Neural cell (in vitro differentiated cells): ENCODE measurements around the gene SPACA5. TPM values are rescaled to one million over a fixed set of nuclear protein-coding genes. Genes with fewer than 3 reads are reported as not detected.

Source experiments
- H2AFZ ChIP-seq: fragments of 200-600, 300-800 bp; sonication (generic), shearing (Covaris generic); 2 replicates; pipeline ENCODE4 v1.6.0; 2014; ENCODE audit warnings: low read depth, mild to moderate bottlenecking, antibody characterized with exemption, low read length, moderate library complexity
- H3F3A ChIP-seq: fragments of 200-600 bp; shearing (Covaris generic); 2 replicates; pipeline ENCODE4 v1.6.1; 2016; ENCODE audit warnings: mild to moderate bottlenecking, moderate library complexity, mixed read lengths, antibody characterized with exemption, low read length; ENCODE audit not compliant: insufficient read depth, poor library complexity, severe bottlenecking
- H3K27ac ChIP-seq: fragments of 200-600, 300-800 bp; sonication (generic), shearing (Covaris generic); 2 replicates; pipeline ENCODE4 v1.5.1; 2014; ENCODE audit warnings: mild to moderate bottlenecking, low read length, moderate library complexity
- H3K27me3 ChIP-seq: fragments of 300-800, 200-600 bp; sonication (generic), shearing (Covaris generic); 2 replicates; pipeline ENCODE4 v1.6.0; 2014; ENCODE audit warnings: mild to moderate bottlenecking, low read depth, low read length, moderate library complexity; ENCODE audit not compliant: insufficient read depth
- H3K36me3 ChIP-seq: fragments of 300-800, 200-600 bp; sonication (generic), shearing (Covaris generic); 2 replicates; pipeline ENCODE4 v1.5.1; 2014; ENCODE audit warnings: mild to moderate bottlenecking, antibody characterized with exemption, low read length, moderate library complexity; ENCODE audit not compliant: insufficient read depth
- H3K4me2 ChIP-seq: fragments of 300-800, 200-600 bp; sonication (generic), shearing (Covaris generic); 2 replicates; pipeline ENCODE4 v1.6.0; 2014; ENCODE audit warnings: mild to moderate bottlenecking, low read length
- H3K4me3 ChIP-seq: fragments of 300-800, 200-600 bp; sonication (generic), shearing (Covaris generic); 2 replicates; pipeline ENCODE4 v1.5.1; 2014; ENCODE audit warnings: mild to moderate bottlenecking, low read length, moderate library complexity
- H3K79me2 ChIP-seq: fragments of 200-600 bp; shearing (Covaris generic); replicated peaks from 2 replicates; pipeline ENCODE4 v1.6.0; 2014; ENCODE audit warnings: mild to moderate bottlenecking, low read length, moderate library complexity; ENCODE audit not compliant: insufficient read depth
- H3K9ac ChIP-seq: fragments of 300-800, 200-600 bp; sonication (generic), shearing (Covaris generic); 2 replicates; pipeline ENCODE4 v1.6.1; 2016; ENCODE audit warnings: mild to moderate bottlenecking, low read length, mixed read lengths
- H3K9me2 ChIP-seq: fragments of 200-600 bp; shearing (Covaris generic); 2 replicates; pipeline ENCODE4 v1.6.1; 2016; ENCODE audit warnings: mild to moderate bottlenecking, low read length, mixed read lengths; ENCODE audit not compliant: insufficient read depth
- H3K9me3 ChIP-seq: fragments of 200-600, 300-800 bp; sonication (generic), shearing (Covaris generic); 2 replicates; pipeline ENCODE4 v1.6.1; 2016; ENCODE audit warnings: mild to moderate bottlenecking, mixed run types, low read length, moderate library complexity, mixed read lengths
- H4K20me1 ChIP-seq: fragments of 200-600 bp; shearing (Covaris generic); 2 replicates; pipeline ENCODE4 v1.6.1; 2016; ENCODE audit warnings: mild to moderate bottlenecking, mixed run types; ENCODE audit not compliant: insufficient read depth
- EP300 ChIP-seq: fragments of 450-650 bp; conservative IDR thresholded peaks from 2 replicates; pipeline ENCODE4 v1.6.1; 2014; ENCODE audit warnings: antibody characterized with exemption, mild to moderate bottlenecking, moderate library complexity; ENCODE audit not compliant: poor library complexity, severe bottlenecking
- EZH2 ChIP-seq: fragments of 200-600, 300-800 bp; shearing (Covaris generic), sonication (generic); IDR thresholded peaks from 2 replicates; pipeline ENCODE4 v1.6.1; 2014; ENCODE audit warnings: antibody characterized with exemption, low read length, borderline replicate concordance, mild to moderate bottlenecking; ENCODE audit not compliant: insufficient read depth, poor library complexity, severe bottlenecking
- MXI1 ChIP-seq: fragments of 450-650 bp; conservative IDR thresholded peaks from 2 replicates; pipeline ENCODE4 v1.6.1; 2014; ENCODE audit warnings: antibody characterized with exemption, mild to moderate bottlenecking; ENCODE audit not compliant: poor library complexity, severe bottlenecking
- POLR2AphosphoS5 ChIP-seq: IDR thresholded peaks from 2 replicates; pipeline ENCODE4 v1.6.1; 2012
- RAD21 ChIP-seq: fragments of 450-650 bp; conservative IDR thresholded peaks from 2 replicates; pipeline ENCODE4 v1.6.1; 2014; ENCODE audit warnings: antibody characterized with exemption, mild to moderate bottlenecking, moderate library complexity
- SMC3 ChIP-seq: fragments of 450-650 bp; conservative IDR thresholded peaks from 2 replicates; pipeline ENCODE4 v1.6.1; 2014; ENCODE audit warnings: antibody characterized with exemption, mild to moderate bottlenecking, moderate library complexity; ENCODE audit not compliant: poor library complexity
- TAF1 ChIP-seq: IDR thresholded peaks from 2 replicates; pipeline ENCODE4 v1.6.1; 2012; ENCODE audit warnings: low read depth
- polyA plus RNA-seq: library from polyadenylated mRNA; depleted of rRNA; stranded (reverse); fragments of >200 nt; gene quantifications from 2 replicates; pipeline ENCODE4 v1.2.3, GENCODE V29; 2014
- TF ChIP-seq, protein P1 (sequence below): fragments of 450-650 bp; IDR thresholded peaks from 2 replicates; pipeline ENCODE4 v1.5.1; 2014; ENCODE audit warnings: antibody characterized with exemption, mild to moderate bottlenecking, moderate library complexity; ENCODE audit not compliant: poor library complexity, severe bottlenecking
- TF ChIP-seq, protein P2 (sequence below): IDR thresholded peaks from 2 replicates; pipeline ENCODE4 v1.6.1; 2012; ENCODE audit warnings: borderline replicate concordance

SPACA5 gene
- polyA plus RNA-seq, 1 donor from 2014 or later = not detected

DNA sequence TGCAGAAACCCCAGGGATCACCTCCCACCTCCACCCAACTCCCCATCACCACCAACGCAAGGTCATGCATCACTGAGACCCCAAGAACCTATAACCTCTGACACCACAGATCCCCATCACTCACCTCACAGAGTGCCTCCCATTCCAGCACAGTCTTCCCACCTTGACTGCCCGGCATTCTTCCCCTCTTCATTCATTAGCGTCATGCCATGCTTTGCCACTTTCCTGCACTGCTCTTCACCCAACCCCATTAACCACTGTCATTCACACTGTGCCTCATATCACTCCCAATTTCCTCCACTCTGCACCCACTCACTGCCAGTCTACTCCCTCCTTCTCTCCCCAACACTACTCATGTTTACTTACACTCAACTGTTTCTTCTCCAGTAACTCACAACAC, 33.6 kb upstream of the SPACA5 start:
- Histone ChIP-seq H2AFZ (no peak overlapping the region), H3K9ac (no peak overlapping the region), H3K4me3 (no peak overlapping the region), H3K9me2 (no peaks in the 10 kb centered on the region), H3K9me3 (peaks cover 5% of the 10 kb centered on the region), H3F3A (no peaks in the 10 kb centered on the region), H4K20me1 (no peaks in the 10 kb centered on the region), H3K36me3 (no peaks in the 10 kb centered on the region), H3K4me2 (no peak overlapping the region), H3K27me3 (no peaks in the 10 kb centered on the region), H3K27ac (no peak overlapping the region), H3K79me2 (no peaks in the 10 kb centered on the region)
- no peak for TF ChIP-seq TAF1
- TF ChIP-seq EP300 = no peak
- no peak for TF ChIP-seq RAD21
- no peak for TF ChIP-seq MXI1
- TF ChIP-seq POLR2AphosphoS5 = no peak
- no peak for TF ChIP-seq EZH2
- TF ChIP-seq, protein P1, sequence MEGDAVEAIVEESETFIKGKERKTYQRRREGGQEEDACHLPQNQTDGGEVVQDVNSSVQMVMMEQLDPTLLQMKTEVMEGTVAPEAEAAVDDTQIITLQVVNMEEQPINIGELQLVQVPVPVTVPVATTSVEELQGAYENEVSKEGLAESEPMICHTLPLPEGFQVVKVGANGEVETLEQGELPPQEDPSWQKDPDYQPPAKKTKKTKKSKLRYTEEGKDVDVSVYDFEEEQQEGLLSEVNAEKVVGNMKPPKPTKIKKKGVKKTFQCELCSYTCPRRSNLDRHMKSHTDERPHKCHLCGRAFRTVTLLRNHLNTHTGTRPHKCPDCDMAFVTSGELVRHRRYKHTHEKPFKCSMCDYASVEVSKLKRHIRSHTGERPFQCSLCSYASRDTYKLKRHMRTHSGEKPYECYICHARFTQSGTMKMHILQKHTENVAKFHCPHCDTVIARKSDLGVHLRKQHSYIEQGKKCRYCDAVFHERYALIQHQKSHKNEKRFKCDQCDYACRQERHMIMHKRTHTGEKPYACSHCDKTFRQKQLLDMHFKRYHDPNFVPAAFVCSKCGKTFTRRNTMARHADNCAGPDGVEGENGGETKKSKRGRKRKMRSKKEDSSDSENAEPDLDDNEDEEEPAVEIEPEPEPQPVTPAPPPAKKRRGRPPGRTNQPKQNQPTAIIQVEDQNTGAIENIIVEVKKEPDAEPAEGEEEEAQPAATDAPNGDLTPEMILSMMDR = no peak
- TF ChIP-seq SMC3 = no peak
- TF ChIP-seq, protein P2, sequence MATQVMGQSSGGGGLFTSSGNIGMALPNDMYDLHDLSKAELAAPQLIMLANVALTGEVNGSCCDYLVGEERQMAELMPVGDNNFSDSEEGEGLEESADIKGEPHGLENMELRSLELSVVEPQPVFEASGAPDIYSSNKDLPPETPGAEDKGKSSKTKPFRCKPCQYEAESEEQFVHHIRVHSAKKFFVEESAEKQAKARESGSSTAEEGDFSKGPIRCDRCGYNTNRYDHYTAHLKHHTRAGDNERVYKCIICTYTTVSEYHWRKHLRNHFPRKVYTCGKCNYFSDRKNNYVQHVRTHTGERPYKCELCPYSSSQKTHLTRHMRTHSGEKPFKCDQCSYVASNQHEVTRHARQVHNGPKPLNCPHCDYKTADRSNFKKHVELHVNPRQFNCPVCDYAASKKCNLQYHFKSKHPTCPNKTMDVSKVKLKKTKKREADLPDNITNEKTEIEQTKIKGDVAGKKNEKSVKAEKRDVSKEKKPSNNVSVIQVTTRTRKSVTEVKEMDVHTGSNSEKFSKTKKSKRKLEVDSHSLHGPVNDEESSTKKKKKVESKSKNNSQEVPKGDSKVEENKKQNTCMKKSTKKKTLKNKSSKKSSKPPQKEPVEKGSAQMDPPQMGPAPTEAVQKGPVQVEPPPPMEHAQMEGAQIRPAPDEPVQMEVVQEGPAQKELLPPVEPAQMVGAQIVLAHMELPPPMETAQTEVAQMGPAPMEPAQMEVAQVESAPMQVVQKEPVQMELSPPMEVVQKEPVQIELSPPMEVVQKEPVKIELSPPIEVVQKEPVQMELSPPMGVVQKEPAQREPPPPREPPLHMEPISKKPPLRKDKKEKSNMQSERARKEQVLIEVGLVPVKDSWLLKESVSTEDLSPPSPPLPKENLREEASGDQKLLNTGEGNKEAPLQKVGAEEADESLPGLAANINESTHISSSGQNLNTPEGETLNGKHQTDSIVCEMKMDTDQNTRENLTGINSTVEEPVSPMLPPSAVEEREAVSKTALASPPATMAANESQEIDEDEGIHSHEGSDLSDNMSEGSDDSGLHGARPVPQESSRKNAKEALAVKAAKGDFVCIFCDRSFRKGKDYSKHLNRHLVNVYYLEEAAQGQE = no peak

DNA sequence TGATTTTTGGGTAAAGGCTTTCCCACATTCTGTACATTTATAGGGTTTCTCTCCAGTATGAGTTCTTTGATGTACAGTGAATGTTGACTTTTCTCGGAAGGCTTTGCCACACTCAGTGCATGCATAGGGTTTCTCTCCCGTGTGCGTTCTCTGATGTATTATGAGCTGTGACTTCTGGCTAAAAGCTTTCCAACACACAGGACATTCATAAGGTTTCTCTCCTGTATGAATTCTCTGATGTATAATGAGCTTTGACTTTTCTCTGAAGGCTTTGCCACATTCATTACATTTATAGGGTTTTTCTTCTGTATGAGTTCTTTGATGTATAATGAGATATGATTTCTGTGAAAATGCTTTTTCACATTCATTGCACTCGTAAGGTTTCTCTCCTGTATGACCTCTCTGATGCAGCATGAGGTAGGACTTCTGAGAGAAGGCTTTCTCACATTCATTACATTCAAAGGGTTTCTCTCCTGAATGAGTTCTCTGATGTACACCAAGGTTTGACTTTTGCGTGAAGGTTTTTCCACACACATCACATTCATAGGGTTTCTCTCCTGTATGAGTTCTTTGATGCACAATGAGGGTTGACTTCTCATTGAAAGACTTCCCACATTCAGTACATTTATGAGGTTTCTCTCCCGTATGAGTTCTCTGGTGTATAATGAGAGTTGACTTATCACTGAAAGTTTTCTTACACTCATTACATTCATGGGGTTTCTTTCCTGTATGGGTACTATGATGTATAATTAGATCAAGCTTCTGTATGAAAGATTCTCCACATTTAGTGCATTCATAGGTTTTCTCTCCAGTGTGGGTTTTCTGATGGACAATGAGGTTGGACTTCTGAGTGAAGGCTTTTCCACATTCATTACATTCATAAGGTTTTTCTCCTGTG, 30.3 kb upstream of the SPACA5 start:
- no peak overlapping the region for H3K27ac ChIP-seq
- H2AFZ ChIP-seq = no peak overlapping the region
- H4K20me1 ChIP-seq = no peaks in the 10 kb centered on the region
- no peaks in the 10 kb centered on the region for H3F3A ChIP-seq
- H3K4me2 ChIP-seq = no peak overlapping the region
- H3K9me2 ChIP-seq = no peaks in the 10 kb centered on the region
- no peaks in the 10 kb centered on the region for H3K27me3 ChIP-seq
- H3K9ac ChIP-seq = no peak overlapping the region
- no peaks in the 10 kb centered on the region for H3K36me3 ChIP-seq
- H3K79me2 ChIP-seq = no peaks in the 10 kb centered on the region
- H3K4me3 ChIP-seq = no peak overlapping the region
- no peak for TF ChIP-seq MXI1
- TF ChIP-seq, protein P2 = no peak
- no peak for TF ChIP-seq RAD21
- no peak for TF ChIP-seq TAF1
- no peak for TF ChIP-seq POLR2AphosphoS5
- TF ChIP-seq EP300 = no peak
- TF ChIP-seq, protein P1 = no peak
- no peak for TF ChIP-seq SMC3
- TF ChIP-seq EZH2 = no peak
- H3K9me3 ChIP-seq = peaks cover 5% of the 10 kb centered on the region
